ENCODE results near the gene FAM118B. TPM values are rescaled to one million over a fixed set of nuclear protein-coding genes. Genes with fewer than 3 reads are reported as not detected.

FAM118B gene
- total and polyA plus RNA-seq, 4 donors: 3.7 to 12.0 (median 6.6) TPM

DNA sequence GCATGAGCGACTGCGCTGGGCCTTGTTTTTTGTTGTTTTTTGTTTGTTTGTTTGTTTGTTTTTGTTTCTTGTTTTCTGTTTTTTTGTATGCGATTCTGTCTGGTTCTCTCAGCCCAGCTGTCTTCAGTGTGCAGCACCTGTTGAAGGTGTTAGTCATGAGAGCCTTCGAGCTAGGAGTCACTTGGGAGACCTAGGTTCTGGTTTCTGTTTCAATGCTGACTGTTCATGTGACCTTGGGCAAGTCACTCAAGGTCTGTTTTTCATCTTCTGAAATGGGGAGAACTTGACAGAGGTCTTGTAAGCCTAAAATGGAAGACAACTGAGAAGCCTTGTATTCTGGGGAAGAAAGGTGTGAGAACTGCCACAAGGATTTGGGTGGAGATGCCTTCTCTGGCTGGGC, 94.1 kb downstream of the FAM118B start:
- H3K9me3 ChIP-seq (ENCODE audit: control insufficient read depth in 4 of 4, low read length in 3 of 4): no peaks in the 10 kb centered on the region
- no peak overlapping the region for H3K4me3 ChIP-seq (ENCODE audit: low read depth in 1 of 3, low read length in 3 of 3)
- no peak overlapping the region for H3K27ac ChIP-seq (ENCODE audit: low read depth in 1 of 2, low read length in 2 of 2)
- no peak overlapping the region for H3K9ac ChIP-seq (ENCODE audit: low read depth in 1 of 2, low read length in 2 of 2)
- peaks cover 0 to 15% (median 12%) of the 10 kb centered on the region in 4 donors for H3K4me1 ChIP-seq (ENCODE audit: control insufficient read depth in 4 of 4, insufficient read depth in 4 of 4, low read length in 3 of 4)
- H3K36me3 ChIP-seq (ENCODE audit: control insufficient read depth in 4 of 4, insufficient read depth in 3 of 4, low read depth in 1 of 4, low read length in 3 of 4): peaks cover 0 to 3% (median 2%) of the 10 kb centered on the region in 4 donors
- 91% methylated on average over 4 of the region's 4 CpGs for WGBS
- no peaks in the 10 kb centered on the region for H3K27me3 ChIP-seq (ENCODE audit: control insufficient read depth in 4 of 4, insufficient read depth in 4 of 4, low read length in 3 of 4)
- TF ChIP-seq YY1 (IDR thresholded peaks at IDR 0.05) (no peak), HNF4G (IDR thresholded peaks at IDR 0.05) (no peak), NR2F2 (IDR thresholded peaks at IDR 0.05) (no peak), GABPA (IDR thresholded peaks at IDR 0.05 in 1 of 2, conservative IDR thresholded peaks at IDR 0.05 in 1 of 2) (no peak), FOXA1 (IDR thresholded peaks at IDR 0.05) (no peak), HNF4A (conservative IDR thresholded peaks at IDR 0.05) (no peak)
- TF ChIP-seq, protein P1, sequence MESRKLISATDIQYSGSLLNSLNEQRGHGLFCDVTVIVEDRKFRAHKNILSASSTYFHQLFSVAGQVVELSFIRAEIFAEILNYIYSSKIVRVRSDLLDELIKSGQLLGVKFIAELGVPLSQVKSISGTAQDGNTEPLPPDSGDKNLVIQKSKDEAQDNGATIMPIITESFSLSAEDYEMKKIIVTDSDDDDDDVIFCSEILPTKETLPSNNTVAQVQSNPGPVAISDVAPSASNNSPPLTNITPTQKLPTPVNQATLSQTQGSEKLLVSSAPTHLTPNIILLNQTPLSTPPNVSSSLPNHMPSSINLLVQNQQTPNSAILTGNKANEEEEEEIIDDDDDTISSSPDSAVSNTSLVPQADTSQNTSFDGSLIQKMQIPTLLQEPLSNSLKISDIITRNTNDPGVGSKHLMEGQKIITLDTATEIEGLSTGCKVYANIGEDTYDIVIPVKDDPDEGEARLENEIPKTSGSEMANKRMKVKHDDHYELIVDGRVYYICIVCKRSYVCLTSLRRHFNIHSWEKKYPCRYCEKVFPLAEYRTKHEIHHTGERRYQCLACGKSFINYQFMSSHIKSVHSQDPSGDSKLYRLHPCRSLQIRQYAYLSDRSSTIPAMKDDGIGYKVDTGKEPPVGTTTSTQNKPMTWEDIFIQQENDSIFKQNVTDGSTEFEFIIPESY (IDR thresholded peaks at IDR 0.05): no peak
- TF ChIP-seq, protein P2, sequence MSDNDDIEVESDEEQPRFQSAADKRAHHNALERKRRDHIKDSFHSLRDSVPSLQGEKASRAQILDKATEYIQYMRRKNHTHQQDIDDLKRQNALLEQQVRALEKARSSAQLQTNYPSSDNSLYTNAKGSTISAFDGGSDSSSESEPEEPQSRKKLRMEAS (IDR thresholded peaks at IDR 0.05): no peak
- no peak for DNase-seq (ENCODE audit: low spot score)

DNA sequence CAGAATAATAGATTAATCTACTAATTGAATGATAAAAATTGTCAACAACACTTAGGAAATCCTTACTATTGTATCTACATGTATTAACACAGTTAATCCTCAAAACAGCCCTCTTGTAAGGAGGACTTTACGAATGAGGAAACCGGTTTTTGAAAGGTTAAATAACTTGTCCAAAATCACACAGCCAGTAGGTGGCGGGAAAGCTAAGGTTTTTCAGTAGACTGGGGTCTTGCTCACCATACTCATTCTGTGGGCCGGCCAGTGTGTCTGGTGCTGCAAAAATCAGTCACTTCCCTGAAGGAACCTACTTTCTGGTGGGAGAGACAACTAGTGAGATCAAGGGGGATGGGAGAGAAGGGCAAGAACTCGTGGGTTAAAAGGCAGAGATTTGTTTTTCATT, 96.1 kb downstream of the FAM118B start:
- no peak for DNase-seq (ENCODE audit: low spot score)
- Histone ChIP-seq H3K9ac (ENCODE audit: low read depth in 1 of 2, low read length in 2 of 2) (no peak overlapping the region), H3K27ac (ENCODE audit: low read depth in 1 of 2, low read length in 2 of 2) (no peak overlapping the region), H3K4me1 (ENCODE audit: control insufficient read depth in 4 of 4, insufficient read depth in 4 of 4, low read length in 3 of 4) (peaks cover 0 to 18% (median 13%) of the 10 kb centered on the region in 4 donors), H3K9me3 (ENCODE audit: control insufficient read depth in 4 of 4, low read length in 3 of 4) (no peaks in the 10 kb centered on the region), H3K27me3 (ENCODE audit: control insufficient read depth in 4 of 4, insufficient read depth in 4 of 4, low read length in 3 of 4) (no peaks in the 10 kb centered on the region), H3K36me3 (ENCODE audit: control insufficient read depth in 4 of 4, insufficient read depth in 3 of 4, low read depth in 1 of 4, low read length in 3 of 4) (peaks cover 0 to 3% (median under 1%) of the 10 kb centered on the region in 4 donors), H3K4me3 (ENCODE audit: low read depth in 1 of 3, low read length in 3 of 3) (no peak overlapping the region)
- WGBS: 63% methylated on average over 5 of the region's 5 CpGs
- TF ChIP-seq, protein P3, sequence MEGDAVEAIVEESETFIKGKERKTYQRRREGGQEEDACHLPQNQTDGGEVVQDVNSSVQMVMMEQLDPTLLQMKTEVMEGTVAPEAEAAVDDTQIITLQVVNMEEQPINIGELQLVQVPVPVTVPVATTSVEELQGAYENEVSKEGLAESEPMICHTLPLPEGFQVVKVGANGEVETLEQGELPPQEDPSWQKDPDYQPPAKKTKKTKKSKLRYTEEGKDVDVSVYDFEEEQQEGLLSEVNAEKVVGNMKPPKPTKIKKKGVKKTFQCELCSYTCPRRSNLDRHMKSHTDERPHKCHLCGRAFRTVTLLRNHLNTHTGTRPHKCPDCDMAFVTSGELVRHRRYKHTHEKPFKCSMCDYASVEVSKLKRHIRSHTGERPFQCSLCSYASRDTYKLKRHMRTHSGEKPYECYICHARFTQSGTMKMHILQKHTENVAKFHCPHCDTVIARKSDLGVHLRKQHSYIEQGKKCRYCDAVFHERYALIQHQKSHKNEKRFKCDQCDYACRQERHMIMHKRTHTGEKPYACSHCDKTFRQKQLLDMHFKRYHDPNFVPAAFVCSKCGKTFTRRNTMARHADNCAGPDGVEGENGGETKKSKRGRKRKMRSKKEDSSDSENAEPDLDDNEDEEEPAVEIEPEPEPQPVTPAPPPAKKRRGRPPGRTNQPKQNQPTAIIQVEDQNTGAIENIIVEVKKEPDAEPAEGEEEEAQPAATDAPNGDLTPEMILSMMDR (IDR thresholded peaks at IDR 0.05; ENCODE audit: low read depth, low read length, missing input control): no peak
- TF ChIP-seq, protein P1 (IDR thresholded peaks at IDR 0.05): no peak
- TF ChIP-seq RAD21 (IDR thresholded peaks at IDR 0.05): peak; percentile 52 to 64

DNA sequence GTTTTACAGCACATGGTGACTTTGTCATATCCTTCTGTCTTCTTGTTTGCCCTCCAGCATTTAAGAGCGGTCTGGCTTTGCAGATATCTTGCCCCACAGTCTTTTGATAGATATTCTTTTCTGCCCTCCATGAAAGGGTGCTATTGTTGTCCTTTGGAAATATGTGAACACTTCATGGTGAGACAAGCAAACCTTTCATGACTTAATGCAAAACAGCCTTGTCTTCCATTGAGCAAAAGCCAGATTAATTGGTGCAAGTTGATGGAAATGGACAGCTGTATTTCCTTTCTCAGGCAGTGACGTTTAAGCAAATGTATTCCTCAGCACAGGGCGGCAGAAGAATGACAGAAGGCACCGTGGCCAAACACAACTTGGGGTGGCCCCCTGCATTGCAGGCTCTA, 96.7 kb downstream of the FAM118B start:
- Histone ChIP-seq H3K4me1 (ENCODE audit: control insufficient read depth in 4 of 4, insufficient read depth in 4 of 4, low read length in 3 of 4) (peaks cover 0 to 17% (median 12%) of the 10 kb centered on the region in 4 donors), H3K9me3 (ENCODE audit: control insufficient read depth in 4 of 4, low read length in 3 of 4) (no peaks in the 10 kb centered on the region), H3K36me3 (ENCODE audit: control insufficient read depth in 4 of 4, insufficient read depth in 3 of 4, low read depth in 1 of 4, low read length in 3 of 4) (peaks cover 0 to 3% (median under 1%) of the 10 kb centered on the region in 4 donors), H3K27me3 (ENCODE audit: control insufficient read depth in 4 of 4, insufficient read depth in 4 of 4, low read length in 3 of 4) (no peaks in the 10 kb centered on the region), H3K4me3 (ENCODE audit: low read depth in 1 of 3, low read length in 3 of 3) (no peak overlapping the region), H3K9ac (ENCODE audit: low read depth in 1 of 2, low read length in 2 of 2) (no peak overlapping the region), H3K27ac (ENCODE audit: low read depth in 1 of 2, low read length in 2 of 2) (no peak overlapping the region)
- no peak for DNase-seq (ENCODE audit: low spot score)
- 91% methylated on average over 4 of the region's 4 CpGs for WGBS
- TF ChIP-seq RXRA (IDR thresholded peaks at IDR 0.05) (no peak), YY1 (IDR thresholded peaks at IDR 0.05) (no peak), NR2F2 (IDR thresholded peaks at IDR 0.05) (no peak), TAF1 (conservative IDR thresholded peaks at IDR 0.05) (no peak), SP1 (IDR thresholded peaks at IDR 0.05) (no peak), FOXA1 (IDR thresholded peaks at IDR 0.05) (no peak), FOXA2 (IDR thresholded peaks at IDR 0.05) (no peak), JUND (IDR thresholded peaks at IDR 0.05) (no peak), RAD21 (IDR thresholded peaks at IDR 0.05) (no peak), HNF4A (conservative IDR thresholded peaks at IDR 0.05) (no peak)
- TF ChIP-seq, protein P4, sequence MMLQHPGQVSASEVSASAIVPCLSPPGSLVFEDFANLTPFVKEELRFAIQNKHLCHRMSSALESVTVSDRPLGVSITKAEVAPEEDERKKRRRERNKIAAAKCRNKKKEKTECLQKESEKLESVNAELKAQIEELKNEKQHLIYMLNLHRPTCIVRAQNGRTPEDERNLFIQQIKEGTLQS (IDR thresholded peaks at IDR 0.05): no peak
- TF ChIP-seq, protein P1 (IDR thresholded peaks at IDR 0.05): no peak
